Measurements from ENCODE around the gene RGS16.
A peak's percentile ranks its signal among the peaks of the same experiment; 100 is the strongest.

The RGS16 gene

GRCh38 chr1:182626527-182626926 is 22.3 kb upstream of the RGS16 start:
- Mint-ChIP-seq H3K4me1 (peaks cover 16% of the 10 kb centered on the region), H3K4me3 (no peak overlapping the region)

GRCh38 chr1:182625719-182626504 is 21.7 kb upstream of the RGS16 start:
- no peak for ATAC-seq (replicated peaks; ENCODE audit: extremely low read depth, poor library complexity, severe bottlenecking)
- no peak overlapping the region for H3K4me3 Mint-ChIP-seq
- H3K4me1 Mint-ChIP-seq: peaks cover 16% of the 10 kb centered on the region
- peaks cover 5% of the 10 kb centered on the region for H3K9me3 Mint-ChIP-seq
- peaks cover 19% of the 10 kb centered on the region for H3K27me3 Mint-ChIP-seq
- no peak overlapping the region for H3K27ac Mint-ChIP-seq (ENCODE audit: low read depth)
- no peak for DNase-seq (ENCODE audit: low spot score in 2 of 2)
- H3K36me3 Mint-ChIP-seq (ENCODE audit: insufficient read depth): no peaks in the 10 kb centered on the region

More at GRCh38 chr1:182626527-182626926, 22.3 kb upstream of the RGS16 start:
- Mint-ChIP-seq H3K36me3 (ENCODE audit: insufficient read depth) (no peaks in the 10 kb centered on the region), H3K27me3 (peaks cover 13% of the 10 kb centered on the region), H3K27ac (ENCODE audit: low read depth) (no peak overlapping the region), H3K9me3 (no peaks in the 10 kb centered on the region)
- no peak for DNase-seq (ENCODE audit: low spot score in 2 of 2)
- no peak for ATAC-seq (replicated peaks; ENCODE audit: extremely low read depth, poor library complexity, severe bottlenecking)

GRCh38 chr1:182625024-182625423 is 20.8 kb upstream of the RGS16 start:
- no peak for ATAC-seq (replicated peaks; ENCODE audit: extremely low read depth, poor library complexity, severe bottlenecking)
- Mint-ChIP-seq H3K9me3 (peaks cover 11% of the 10 kb centered on the region), H3K27me3 (peaks cover 20% of the 10 kb centered on the region), H3K4me1 (peaks cover 11% of the 10 kb centered on the region), H3K4me3 (no peak overlapping the region), H3K36me3 (ENCODE audit: insufficient read depth) (no peaks in the 10 kb centered on the region), H3K27ac (ENCODE audit: low read depth) (no peak overlapping the region)
- DNase-seq (ENCODE audit: low spot score in 2 of 2): no peak

GRCh38 chr1:182624577-182624976 is 20.4 kb upstream of the RGS16 start:
- Mint-ChIP-seq H3K4me1 (peaks cover 7% of the 10 kb centered on the region), H3K4me3 (no peak overlapping the region)
- ATAC-seq (replicated peaks; ENCODE audit: extremely low read depth, poor library complexity, severe bottlenecking): no peak

GRCh38 chr1:182622901-182623528 is 18.8 kb upstream of the RGS16 start:
- no peak for DNase-seq (ENCODE audit: low spot score in 2 of 2)
- H3K27ac Mint-ChIP-seq (ENCODE audit: low read depth): no peak overlapping the region

More at GRCh38 chr1:182624577-182624976, 20.4 kb upstream of the RGS16 start:
- no peaks in the 10 kb centered on the region for H3K36me3 Mint-ChIP-seq (ENCODE audit: insufficient read depth)
- peaks cover 23% of the 10 kb centered on the region for H3K27me3 Mint-ChIP-seq
- H3K27ac Mint-ChIP-seq (ENCODE audit: low read depth): no peak overlapping the region
- DNase-seq (ENCODE audit: low spot score in 2 of 2): no peak
- peaks cover 11% of the 10 kb centered on the region for H3K9me3 Mint-ChIP-seq

GRCh38 chr1:182621906-182622305 is 17.7 kb upstream of the RGS16 start:
- DNase-seq (ENCODE audit: low spot score in 2 of 2) (no peak), ATAC-seq (replicated peaks; ENCODE audit: extremely low read depth, poor library complexity, severe bottlenecking) (no peak)
- Mint-ChIP-seq H3K36me3 (ENCODE audit: insufficient read depth) (no peaks in the 10 kb centered on the region), H3K4me1 (peaks cover 5% of the 10 kb centered on the region), H3K27me3 (peaks cover 39% of the 10 kb centered on the region), H3K9me3 (peaks cover 11% of the 10 kb centered on the region), H3K4me3 (no peak overlapping the region), H3K27ac (ENCODE audit: low read depth) (no peak overlapping the region)

More at GRCh38 chr1:182622901-182623528, 18.8 kb upstream of the RGS16 start:
- H3K27me3 Mint-ChIP-seq: peaks cover 28% of the 10 kb centered on the region
- H3K9me3 Mint-ChIP-seq: peaks cover 11% of the 10 kb centered on the region
- H3K4me3 Mint-ChIP-seq: no peak overlapping the region
- no peak for ATAC-seq (replicated peaks; ENCODE audit: extremely low read depth, poor library complexity, severe bottlenecking)
- H3K36me3 Mint-ChIP-seq (ENCODE audit: insufficient read depth): no peaks in the 10 kb centered on the region
- no peaks in the 10 kb centered on the region for H3K4me1 Mint-ChIP-seq

- Mint-ChIP-seq H3K27ac (ENCODE audit: low read depth) (no peak overlapping the region), H3K4me3 (no peak overlapping the region), H3K36me3 (ENCODE audit: insufficient read depth) (peaks cover 5% of the 10 kb centered on the region), H3K4me1 (peaks cover 13% of the 10 kb centered on the region), H3K9me3 (peaks cover 11% of the 10 kb centered on the region), H3K27me3 (peaks cover 44% of the 10 kb centered on the region)
- no peak for DNase-seq (ENCODE audit: low spot score in 2 of 2)
- no peak for ATAC-seq (replicated peaks; ENCODE audit: extremely low read depth, poor library complexity, severe bottlenecking)
Measured at GRCh38 chr1:182620924-182621585, 16.9 kb upstream of the RGS16 start.

GRCh38 chr1:182617734-182618351 is 13.7 kb upstream of the RGS16 start:
- Mint-ChIP-seq H3K27ac (ENCODE audit: low read depth) (no peak overlapping the region), H3K4me1 (peaks cover 33% of the 10 kb centered on the region), H3K4me3 (no peak overlapping the region), H3K36me3 (ENCODE audit: insufficient read depth) (peaks cover 9% of the 10 kb centered on the region), H3K27me3 (peaks cover 60% of the 10 kb centered on the region), H3K9me3 (peaks cover 11% of the 10 kb centered on the region)
- ATAC-seq (replicated peaks; ENCODE audit: extremely low read depth, poor library complexity, severe bottlenecking): no peak
- DNase-seq (ENCODE audit: low spot score in 2 of 2): no peak

- no peak for ATAC-seq (replicated peaks; ENCODE audit: extremely low read depth, poor library complexity, severe bottlenecking)
- Mint-ChIP-seq H3K36me3 (ENCODE audit: insufficient read depth) (peaks cover 9% of the 10 kb centered on the region), H3K4me3 (peak overlapping the region; percentile 60), H3K27ac (ENCODE audit: low read depth) (peak overlapping the region; percentile 94), H3K27me3 (peaks cover 68% of the 10 kb centered on the region), H3K4me1 (peaks cover 33% of the 10 kb centered on the region), H3K9me3 (peaks cover 11% of the 10 kb centered on the region)
- DNase-seq (ENCODE audit: low spot score in 2 of 2): no peak
Measured at GRCh38 chr1:182617014-182617429, 12.8 kb upstream of the RGS16 start.

- H3K27ac Mint-ChIP-seq (ENCODE audit: low read depth): peak overlapping the region; percentile 94
- DNase-seq (ENCODE audit: low spot score in 2 of 2) (peak; percentile 79 to 92), ATAC-seq (replicated peaks; ENCODE audit: extremely low read depth, poor library complexity, severe bottlenecking) (peak; percentile 92)
- peaks cover 33% of the 10 kb centered on the region for H3K4me1 Mint-ChIP-seq
- peak overlapping the region; percentile 60 for H3K4me3 Mint-ChIP-seq
- peaks cover 10% of the 10 kb centered on the region for H3K9me3 Mint-ChIP-seq
- H3K36me3 Mint-ChIP-seq (ENCODE audit: insufficient read depth): peaks cover 9% of the 10 kb centered on the region
- peaks cover 67% of the 10 kb centered on the region for H3K27me3 Mint-ChIP-seq
Measured at GRCh38 chr1:182616130-182617013, 12.2 kb upstream of the RGS16 start.

- H3K27me3 Mint-ChIP-seq: peaks cover 69% of the 10 kb centered on the region
- peaks cover 33% of the 10 kb centered on the region for H3K4me1 Mint-ChIP-seq
- peak; percentile 38 for ATAC-seq (replicated peaks; ENCODE audit: extremely low read depth, poor library complexity, severe bottlenecking)
- peak overlapping the region; percentile 60 for H3K4me3 Mint-ChIP-seq
- H3K9me3 Mint-ChIP-seq: peaks cover 3% of the 10 kb centered on the region
- H3K27ac Mint-ChIP-seq (ENCODE audit: low read depth): peak overlapping the region; percentile 94
- DNase-seq (ENCODE audit: low spot score in 2 of 2): peak in 1 of 2 donors; percentile 34
- H3K36me3 Mint-ChIP-seq (ENCODE audit: insufficient read depth): peaks cover 11% of the 10 kb centered on the region
Measured at GRCh38 chr1:182615468-182616129, 11.4 kb upstream of the RGS16 start.
